PC-9 (cell line): ENCODE data around the gene CD28.

Experiments used
- EZH2 ChIP-seq: fragments of 200-600 bp; sonication (generic); IDR thresholded peaks from 2 replicates; pipeline ENCODE4 v1.8.0; 2017; ENCODE audit warnings: antibody characterized with exemption, low read depth
- TF ChIP-seq, protein P1 (sequence below): fragments of 200-600 bp; sonication (generic); conservative IDR thresholded peaks from 2 replicates; pipeline ENCODE4 v1.6.1; 2017; ENCODE audit warnings: mixed run types, antibody characterized with exemption, mild to moderate bottlenecking, moderate library complexity

DNA sequence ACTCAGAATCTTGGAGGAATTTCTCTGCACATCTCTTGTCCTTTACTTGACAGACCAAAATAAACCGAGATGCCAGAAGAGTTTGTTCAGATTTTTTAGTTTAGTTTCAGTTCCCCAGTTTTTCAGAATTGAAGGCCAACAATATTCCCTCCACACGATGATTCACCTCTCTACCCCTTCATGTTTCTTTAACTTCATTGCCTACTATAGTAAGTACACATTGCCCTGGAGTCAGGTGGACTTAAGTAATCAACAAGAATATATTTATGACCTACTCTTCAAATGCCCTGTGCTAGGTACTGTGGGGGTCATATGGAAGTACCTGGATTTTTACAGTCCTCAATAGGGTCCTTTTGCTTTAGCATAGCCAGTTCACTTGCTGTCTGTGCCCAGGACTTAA is 81.5 kb downstream of the CD28 start:
- TF ChIP-seq, protein P1, sequence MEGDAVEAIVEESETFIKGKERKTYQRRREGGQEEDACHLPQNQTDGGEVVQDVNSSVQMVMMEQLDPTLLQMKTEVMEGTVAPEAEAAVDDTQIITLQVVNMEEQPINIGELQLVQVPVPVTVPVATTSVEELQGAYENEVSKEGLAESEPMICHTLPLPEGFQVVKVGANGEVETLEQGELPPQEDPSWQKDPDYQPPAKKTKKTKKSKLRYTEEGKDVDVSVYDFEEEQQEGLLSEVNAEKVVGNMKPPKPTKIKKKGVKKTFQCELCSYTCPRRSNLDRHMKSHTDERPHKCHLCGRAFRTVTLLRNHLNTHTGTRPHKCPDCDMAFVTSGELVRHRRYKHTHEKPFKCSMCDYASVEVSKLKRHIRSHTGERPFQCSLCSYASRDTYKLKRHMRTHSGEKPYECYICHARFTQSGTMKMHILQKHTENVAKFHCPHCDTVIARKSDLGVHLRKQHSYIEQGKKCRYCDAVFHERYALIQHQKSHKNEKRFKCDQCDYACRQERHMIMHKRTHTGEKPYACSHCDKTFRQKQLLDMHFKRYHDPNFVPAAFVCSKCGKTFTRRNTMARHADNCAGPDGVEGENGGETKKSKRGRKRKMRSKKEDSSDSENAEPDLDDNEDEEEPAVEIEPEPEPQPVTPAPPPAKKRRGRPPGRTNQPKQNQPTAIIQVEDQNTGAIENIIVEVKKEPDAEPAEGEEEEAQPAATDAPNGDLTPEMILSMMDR = no peak
- TF ChIP-seq EZH2 = no peak
